Measurements from ENCODE around the gene DSG3.

GRCh38 chr18:31490833-31491232 lies 43.3 kb downstream of the DSG3 start:
- TF ChIP-seq CTCF (IDR thresholded peaks at IDR 0.05) (no peak), POLR2A (IDR thresholded peaks at IDR 0.05) (no peak)
